ENCODE results near the gene LAMB4. TPM values are rescaled to one million over a fixed set of nuclear protein-coding genes. Genes with fewer than 3 reads are reported as not detected.

LAMB4 gene
- polyA plus RNA-seq, 1 of the 3 experiments (the other 2 are of a cell fraction): 0.36 TPM

DNA sequence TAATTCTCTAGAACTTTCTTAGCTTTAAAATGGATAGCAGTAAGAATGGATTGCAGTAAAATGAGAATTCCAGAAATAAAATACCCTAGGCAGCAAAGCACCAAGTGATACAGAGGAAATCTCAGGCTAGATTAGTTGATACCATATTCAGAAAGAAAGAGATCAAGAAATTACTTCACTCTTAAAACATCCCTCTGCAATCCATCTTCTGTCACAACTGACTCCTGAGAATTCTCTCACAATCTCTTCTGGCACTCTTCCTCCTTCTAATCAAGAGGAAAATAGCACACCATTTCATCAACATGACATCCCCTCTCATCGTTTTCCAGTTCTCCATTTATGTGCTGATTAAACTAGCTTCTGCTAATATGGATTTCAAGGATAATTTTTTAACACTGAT is 85.0 kb downstream of the LAMB4 start:
- Histone ChIP-seq H3K9me3 (no peaks in the 10 kb centered on the region), H3K4me3 (ENCODE audit: low read depth in 2 of 2, low read length in 1 of 2) (no peak overlapping the region), H3K9me2 (no peaks in the 10 kb centered on the region), H3K27ac (ENCODE audit: low read depth in 2 of 2, low read length in 1 of 2) (peak overlapping the region in 1 of 2 experiments; percentile 12; a peak in 2 of 4 replicates), H3K4me1 (ENCODE audit: control insufficient read depth in 1 of 2, insufficient read depth in 2 of 2, low read depth in 1 of 2, low read length in 1 of 2) (0 out of 4 replicates have a peak, but pooled peaks cover 0 to 7% of the 10 kb centered on the region in 2 experiments), H3K27me3 (ENCODE audit: insufficient read depth) (no peaks in the 10 kb centered on the region), H2AFZ (ENCODE audit: low read depth) (peak overlapping the region; percentile 31; the same call in 1 of the 2 replicates), H3K9ac (no peak overlapping the region), H3K36me3 (replicated peaks in 1 of 2; ENCODE audit: control insufficient read depth in 1 of 2, insufficient read depth in 2 of 2, low read length in 1 of 2) (no peaks in the 10 kb centered on the region), H3F3A (replicated peaks; ENCODE audit: insufficient read depth) (no peaks in the 10 kb centered on the region), H4K20me1 (ENCODE audit: insufficient read depth) (no peaks in the 10 kb centered on the region), H3K4me2 (peak overlapping the region; percentile 17; the same call in 1 of the 2 replicates), H3K79me2 (ENCODE audit: insufficient read depth) (no peaks in the 10 kb centered on the region)
- no peak for DNase-seq
- ChIA-PET POLR2A (no interaction called here), CTCF (interaction anchor here (1.3 to 1.8 kb wide), 3 partner anchors 9 to 44 kb away, joined by 4 to 6 read pairs (median 5); no protein-coding TSS in a partner anchor)
- 32% methylated on average over 1 of the region's 1 CpG for WGBS (ENCODE audit: low lambda C conversion rate)
- TF ChIP-seq JUND (IDR thresholded peaks at IDR 0.05) (peak; percentile 45; the same call in 1 of the 2 replicates), RAD21 (IDR thresholded peaks at IDR 0.05; ENCODE audit: low read length) (no peak), NRF1 (IDR thresholded peaks at IDR 0.05; ENCODE audit: low read depth, low read length) (no peak), FOSL2 (IDR thresholded peaks at IDR 0.05; ENCODE audit: borderline replicate concordance, low read depth) (no peak), EP300 (IDR thresholded peaks at IDR 0.05; ENCODE audit: borderline replicate concordance in 1 of 2, low read depth in 1 of 2, low read length in 1 of 2) (peak in 1 of 2 experiments; percentile 43; a peak in 1 of 4 replicates), TCF12 (IDR thresholded peaks at IDR 0.05) (peak; percentile 76)
- TF ChIP-seq, protein P1, sequence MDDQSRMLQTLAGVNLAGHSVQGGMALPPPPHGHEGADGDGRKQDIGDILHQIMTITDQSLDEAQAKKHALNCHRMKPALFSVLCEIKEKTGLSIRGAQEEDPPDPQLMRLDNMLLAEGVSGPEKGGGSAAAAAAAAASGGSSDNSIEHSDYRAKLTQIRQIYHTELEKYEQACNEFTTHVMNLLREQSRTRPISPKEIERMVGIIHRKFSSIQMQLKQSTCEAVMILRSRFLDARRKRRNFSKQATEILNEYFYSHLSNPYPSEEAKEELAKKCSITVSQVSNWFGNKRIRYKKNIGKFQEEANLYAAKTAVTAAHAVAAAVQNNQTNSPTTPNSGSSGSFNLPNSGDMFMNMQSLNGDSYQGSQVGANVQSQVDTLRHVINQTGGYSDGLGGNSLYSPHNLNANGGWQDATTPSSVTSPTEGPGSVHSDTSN (IDR thresholded peaks at IDR 0.05): peak; percentile 89

GRCh38 chr7:108044345-108044744 is 85.8 kb downstream of the LAMB4 start:
- Histone ChIP-seq H3K4me3 (ENCODE audit: low read depth in 2 of 2, low read length in 1 of 2) (no peak overlapping the region), H3K9me3 (no peaks in the 10 kb centered on the region), H2AFZ (ENCODE audit: low read depth) (no peak overlapping the region), H3K27me3 (ENCODE audit: insufficient read depth) (no peaks in the 10 kb centered on the region), H3K4me1 (ENCODE audit: control insufficient read depth in 1 of 2, insufficient read depth in 2 of 2, low read depth in 1 of 2, low read length in 1 of 2) (0 out of 4 replicates have a peak, but pooled peaks cover 0 to 7% of the 10 kb centered on the region in 2 experiments), H3K27ac (ENCODE audit: low read depth in 2 of 2, low read length in 1 of 2) (no peak overlapping the region), H4K20me1 (ENCODE audit: insufficient read depth) (no peaks in the 10 kb centered on the region), H3K9me2 (no peaks in the 10 kb centered on the region), H3K79me2 (ENCODE audit: insufficient read depth) (no peaks in the 10 kb centered on the region), H3K36me3 (replicated peaks in 1 of 2; ENCODE audit: control insufficient read depth in 1 of 2, insufficient read depth in 2 of 2, low read length in 1 of 2) (no peaks in the 10 kb centered on the region), H3K4me2 (no peak overlapping the region), H3K9ac (no peak overlapping the region), H3F3A (replicated peaks; ENCODE audit: insufficient read depth) (no peaks in the 10 kb centered on the region)
- no peak for DNase-seq
- ChIA-PET CTCF (interaction anchor here (1.3 to 1.8 kb wide), 3 partner anchors 10 to 43 kb away, joined by 4 to 6 read pairs (median 5); no protein-coding TSS in a partner anchor), POLR2A (no interaction called here)
- WGBS (ENCODE audit: low lambda C conversion rate): 96% methylated on average over 2 of the region's 2 CpGs
- TF ChIP-seq FOXJ3 (CRISPR knock-in tag; IDR thresholded peaks at IDR 0.05) (no peak), REST (IDR thresholded peaks at IDR 0.05; ENCODE audit: low read depth, low read length) (no peak), RXRA (IDR thresholded peaks at IDR 0.05; ENCODE audit: borderline replicate concordance, low read depth) (no peak), TCF12 (IDR thresholded peaks at IDR 0.05) (no peak), GABPA (IDR thresholded peaks at IDR 0.05; ENCODE audit: low read depth) (no peak), TEAD4 (IDR thresholded peaks at IDR 0.05; ENCODE audit: borderline replicate concordance, insufficient read depth) (no peak), JUND (IDR thresholded peaks at IDR 0.05) (no peak), FOSL2 (IDR thresholded peaks at IDR 0.05; ENCODE audit: borderline replicate concordance, low read depth) (no peak), CTCF (IDR thresholded peaks at IDR 0.05) (no peak), YY1 (IDR thresholded peaks at IDR 0.05; ENCODE audit: low read depth) (no peak), RCOR1 (IDR thresholded peaks at IDR 0.05; ENCODE audit: low read length) (no peak), CHD2 (IDR thresholded peaks at IDR 0.05; ENCODE audit: low read length, partially characterized antibody) (no peak), TAF1 (IDR thresholded peaks at IDR 0.05; ENCODE audit: borderline replicate concordance, low read depth, low read length) (no peak)
- TF ChIP-seq, protein P2, sequence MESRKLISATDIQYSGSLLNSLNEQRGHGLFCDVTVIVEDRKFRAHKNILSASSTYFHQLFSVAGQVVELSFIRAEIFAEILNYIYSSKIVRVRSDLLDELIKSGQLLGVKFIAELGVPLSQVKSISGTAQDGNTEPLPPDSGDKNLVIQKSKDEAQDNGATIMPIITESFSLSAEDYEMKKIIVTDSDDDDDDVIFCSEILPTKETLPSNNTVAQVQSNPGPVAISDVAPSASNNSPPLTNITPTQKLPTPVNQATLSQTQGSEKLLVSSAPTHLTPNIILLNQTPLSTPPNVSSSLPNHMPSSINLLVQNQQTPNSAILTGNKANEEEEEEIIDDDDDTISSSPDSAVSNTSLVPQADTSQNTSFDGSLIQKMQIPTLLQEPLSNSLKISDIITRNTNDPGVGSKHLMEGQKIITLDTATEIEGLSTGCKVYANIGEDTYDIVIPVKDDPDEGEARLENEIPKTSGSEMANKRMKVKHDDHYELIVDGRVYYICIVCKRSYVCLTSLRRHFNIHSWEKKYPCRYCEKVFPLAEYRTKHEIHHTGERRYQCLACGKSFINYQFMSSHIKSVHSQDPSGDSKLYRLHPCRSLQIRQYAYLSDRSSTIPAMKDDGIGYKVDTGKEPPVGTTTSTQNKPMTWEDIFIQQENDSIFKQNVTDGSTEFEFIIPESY (IDR thresholded peaks at IDR 0.05; ENCODE audit: borderline replicate concordance, low read depth): no peak
